CD4-positive, alpha-beta T cell treated with Interleukin-2 at 100 ng/mL for 4 hours (primary cell): ENCODE data around the gene CATSPER3.

ENCODE experiments used
- DNase-seq: peaks from one replicate; pipeline ENCODE4 v3.0.0-alpha.2; 2020; ENCODE audit warnings: low spot score

CATSPER3 gene

DNA sequence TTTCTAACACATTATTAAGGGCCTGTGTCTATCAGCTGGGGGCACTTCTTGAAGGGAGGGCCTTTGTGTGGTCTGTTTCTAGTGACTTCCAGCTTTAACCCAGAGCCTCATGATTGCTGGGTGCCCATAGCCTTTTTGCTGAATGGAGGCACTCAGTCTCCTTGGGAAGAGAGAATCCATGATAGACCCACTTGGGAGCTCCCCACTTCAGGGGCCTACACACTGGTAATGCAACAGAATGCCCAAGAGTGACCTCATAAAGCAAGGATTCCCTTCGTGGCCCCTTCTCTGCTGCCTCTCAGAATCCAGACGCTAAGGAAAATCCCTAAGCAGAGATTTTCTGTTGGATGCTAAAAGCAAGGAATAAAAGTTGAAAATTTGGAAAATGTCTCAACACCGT lies at the start of gene CATSPER3:
Gene CATSPER3 (plus strand): TSS at position 301 of the 400 bp plus-strand sequence. CDS start 85 bp downstream, at position 386.
- DNase-seq: no peak

DNA sequence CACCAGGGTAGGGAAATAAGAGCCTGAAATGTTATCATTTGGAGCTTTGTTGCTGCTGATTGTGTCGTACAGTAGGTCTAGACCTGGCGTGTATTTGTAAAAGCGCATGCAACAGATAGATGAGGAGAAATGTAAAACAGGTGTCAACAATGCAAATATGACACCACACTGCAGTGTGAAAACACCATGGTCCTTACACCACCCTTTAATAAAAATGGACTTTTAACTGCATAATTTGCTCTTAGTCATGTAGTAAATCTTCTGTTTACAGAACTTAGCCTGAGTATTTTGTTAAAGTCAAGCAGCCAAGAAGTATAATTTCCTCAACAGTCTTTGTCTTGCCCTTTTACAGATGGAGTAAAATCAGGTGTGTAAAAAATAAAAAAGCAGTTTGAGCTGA lies 48.8 kb upstream of the CATSPER3 start:
- no peak for DNase-seq

DNA sequence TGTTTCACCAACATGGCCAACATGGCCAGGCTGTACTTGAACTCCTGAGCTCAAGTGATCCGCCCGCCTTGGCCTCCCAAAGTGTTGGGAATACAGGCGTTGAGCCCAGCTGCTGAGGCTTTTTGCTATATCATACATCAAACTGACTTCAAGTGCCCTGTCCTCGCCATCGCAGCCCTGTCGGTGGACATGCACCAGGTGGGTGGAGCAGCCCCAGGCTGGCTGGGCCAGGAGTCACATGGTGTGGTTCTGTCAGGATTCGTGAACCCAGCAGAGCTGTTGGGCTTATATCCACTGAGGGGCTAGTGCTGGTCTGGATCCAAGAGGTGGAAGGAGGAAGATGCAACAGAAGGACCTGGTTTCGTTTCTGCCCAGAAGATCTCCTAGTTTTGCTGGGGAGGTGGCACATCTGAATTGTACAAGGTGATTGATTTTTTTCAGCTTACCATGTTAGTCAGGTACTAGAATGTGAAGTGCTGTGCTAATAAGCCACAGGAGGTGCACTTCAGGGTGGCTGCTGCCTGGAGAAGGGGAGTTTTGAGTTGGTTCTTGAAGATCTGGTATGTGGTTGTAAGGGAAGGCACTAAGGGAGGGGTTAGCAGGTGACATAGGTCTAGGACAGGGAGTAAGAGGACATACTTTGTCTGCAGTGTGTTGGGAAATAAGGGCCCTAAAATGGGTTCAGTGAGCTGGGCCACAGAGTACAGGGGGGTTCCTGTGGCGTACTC lies 46.7 kb upstream of the CATSPER3 start:
- no peak for DNase-seq

DNA sequence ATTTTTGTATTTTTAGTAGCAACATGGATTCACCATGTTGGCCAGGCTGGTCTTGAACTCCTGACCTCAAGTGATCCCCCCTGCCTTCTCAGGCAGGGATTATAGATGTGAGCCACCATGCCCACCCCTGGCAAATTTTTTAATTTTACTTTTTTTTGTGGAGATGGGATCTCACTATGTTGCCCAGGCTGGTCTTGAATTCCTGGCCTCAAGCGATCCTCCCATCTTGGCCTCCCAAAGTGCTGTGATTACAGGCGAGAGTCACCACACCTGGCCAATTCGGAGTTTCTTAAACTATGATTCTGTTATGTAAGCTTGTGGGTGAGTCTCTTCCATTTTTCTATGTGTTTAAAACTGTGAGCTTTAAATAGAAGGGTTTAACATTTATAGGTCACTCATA lies 35.2 kb upstream of the CATSPER3 start:
- no peak for DNase-seq

DNA sequence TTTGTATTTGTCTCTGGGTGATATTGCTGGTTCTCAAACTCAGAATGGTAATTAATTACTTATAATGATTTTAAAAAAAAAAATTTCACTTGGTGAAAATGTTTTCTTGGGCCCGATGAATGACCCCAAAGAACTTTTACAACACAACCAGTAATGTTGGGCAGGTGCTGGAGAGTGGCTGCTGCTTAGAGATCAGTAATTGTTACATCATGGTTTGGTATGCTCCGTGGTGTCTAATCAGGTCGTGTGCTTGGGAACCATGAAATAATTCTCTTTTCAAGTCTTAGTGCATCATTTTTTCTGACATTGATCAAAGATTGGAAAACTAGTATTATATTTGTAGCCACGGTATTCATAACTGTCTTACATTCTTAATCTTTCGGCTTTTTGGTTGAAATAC lies 33.5 kb upstream of the CATSPER3 start:
- no peak for DNase-seq

DNA sequence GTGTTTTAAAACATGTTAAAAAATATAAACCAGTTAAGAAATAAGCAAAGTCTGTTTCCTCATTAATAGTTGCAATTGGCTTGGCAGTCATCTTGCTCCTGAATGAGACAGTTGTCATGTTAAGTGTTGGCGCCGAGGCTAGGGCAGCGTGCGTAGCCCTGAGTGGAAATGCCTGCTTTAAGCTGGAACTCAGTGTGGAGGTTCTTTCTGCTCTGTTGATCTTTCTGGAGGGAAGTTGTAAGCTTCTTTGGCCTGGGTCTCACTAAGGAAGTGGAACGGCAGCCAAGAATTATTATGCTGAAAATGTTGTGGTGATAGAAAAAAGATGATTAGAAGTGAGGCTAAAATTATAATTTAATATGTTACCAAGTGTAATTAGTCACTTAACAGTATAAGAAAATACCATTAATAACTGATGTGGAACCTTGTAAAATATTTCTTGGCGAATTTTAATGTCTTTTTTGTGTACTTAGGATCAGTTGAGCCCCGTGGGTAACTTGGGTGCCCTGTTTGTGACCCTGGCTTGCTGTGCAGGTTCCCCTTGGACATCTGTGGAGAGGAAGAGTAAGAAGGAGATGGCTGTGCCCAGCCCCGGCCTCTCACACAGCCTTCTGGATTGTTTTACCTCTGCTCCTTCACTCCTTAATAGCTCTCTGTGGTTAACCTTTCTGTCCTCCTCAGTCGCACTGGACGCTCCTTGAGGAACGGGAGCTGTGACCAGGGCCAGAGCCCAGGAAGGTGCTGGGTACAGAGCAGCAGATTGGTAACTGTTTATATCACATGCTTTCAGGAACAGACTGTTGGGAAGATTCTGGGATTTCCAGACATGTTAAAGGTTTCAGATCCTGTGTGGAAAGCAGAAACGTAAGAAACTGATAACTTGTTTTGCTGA lies 31.8 kb upstream of the CATSPER3 start:
- DNase-seq: no peak

DNA sequence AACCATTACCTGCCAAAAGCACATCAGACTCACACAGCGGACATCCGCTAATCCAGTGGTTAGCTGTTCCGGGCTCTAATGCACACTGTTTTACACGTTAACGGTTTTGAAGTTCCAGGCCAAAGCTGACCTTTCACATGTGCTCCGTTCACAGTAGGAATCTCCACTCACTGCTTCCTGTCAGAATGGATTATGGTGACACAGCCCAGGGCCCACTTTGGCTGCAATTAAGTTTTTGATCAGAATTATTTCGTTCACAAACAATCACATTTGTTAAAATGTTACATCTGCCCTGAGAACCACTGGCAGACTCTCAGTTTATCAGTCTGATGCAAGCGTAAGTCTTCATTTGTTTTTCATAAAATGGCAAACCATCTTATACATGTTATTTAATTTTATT lies 30.2 kb upstream of the CATSPER3 start:
- no peak for DNase-seq

DNA sequence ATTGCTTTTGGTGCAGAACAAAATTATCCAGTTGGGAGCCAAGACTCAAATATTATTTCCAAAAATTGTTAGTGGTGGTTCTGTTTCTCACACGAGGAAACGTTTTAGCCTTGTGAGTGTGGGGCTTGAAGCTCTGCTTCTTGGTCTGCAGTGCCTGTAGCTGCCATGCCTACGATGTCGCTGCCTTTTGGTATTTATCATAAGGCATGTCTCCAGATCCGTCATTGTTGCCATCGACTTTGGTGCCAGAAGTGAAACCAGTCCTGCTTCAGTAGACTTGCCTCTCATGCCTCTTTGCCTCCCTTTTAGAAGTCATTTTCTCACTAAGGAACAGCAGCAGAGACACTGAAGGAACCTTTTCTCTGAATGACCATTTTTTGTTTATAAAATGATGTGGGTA lies 29.7 kb upstream of the CATSPER3 start:
- DNase-seq: no peak

DNA sequence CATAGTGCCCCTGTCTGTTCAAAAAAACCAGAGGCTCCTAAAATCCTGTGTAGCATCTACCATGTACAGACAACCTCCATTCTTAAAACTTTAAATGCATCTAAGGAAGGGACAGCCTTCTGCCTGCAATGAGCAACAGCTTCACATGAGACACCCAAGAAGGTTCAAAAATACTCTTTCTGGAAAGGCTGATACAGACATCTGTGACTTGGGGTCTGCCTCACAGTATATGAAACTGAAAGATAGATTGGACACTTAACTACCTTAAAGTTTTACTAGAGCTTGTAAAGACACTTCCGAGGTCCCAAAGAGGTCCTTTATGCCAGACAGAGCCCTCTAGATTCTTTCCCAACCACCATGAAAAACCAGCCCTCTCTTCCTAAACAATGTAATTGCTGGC lies 28.2 kb upstream of the CATSPER3 start:
- DNase-seq: no peak

DNA sequence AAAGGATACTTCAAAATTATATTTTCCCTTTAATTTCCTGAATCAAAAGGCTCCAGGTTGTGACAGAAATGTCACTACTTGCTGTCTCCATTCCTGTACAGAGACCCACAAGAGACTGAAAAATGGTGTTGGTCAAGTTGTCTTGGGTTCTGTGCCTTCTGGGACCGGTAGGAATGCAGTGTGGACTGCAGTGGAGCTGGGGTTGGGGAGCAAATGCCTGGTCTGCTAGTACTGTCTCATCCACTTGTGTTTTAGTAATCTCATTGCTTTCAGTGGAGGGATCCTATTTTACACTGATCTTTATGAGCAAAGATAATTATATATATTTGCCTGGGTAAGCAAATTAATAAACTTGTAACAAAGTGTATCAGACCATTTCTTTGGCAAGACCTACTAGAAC lies 24.2 kb upstream of the CATSPER3 start:
- no peak for DNase-seq

DNA sequence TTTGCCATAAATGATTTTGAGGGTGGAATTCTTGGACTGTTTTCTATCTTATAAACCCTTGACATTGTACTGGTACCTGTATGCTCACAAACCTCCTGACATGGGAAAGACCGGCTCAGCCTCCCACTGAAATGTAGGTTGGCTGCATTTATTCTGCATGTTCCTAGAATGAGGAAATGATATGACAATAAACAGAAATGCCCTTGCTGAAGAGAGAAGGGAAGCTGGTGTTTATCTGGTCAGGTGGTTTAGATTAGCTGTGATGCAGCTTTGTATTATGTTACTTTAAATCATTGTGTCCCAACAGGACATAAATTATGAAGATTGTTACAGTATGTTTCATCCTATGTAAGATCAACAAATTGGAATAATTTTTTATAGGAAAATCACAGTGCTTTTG lies 23.1 kb upstream of the CATSPER3 start:
- no peak for DNase-seq

DNA sequence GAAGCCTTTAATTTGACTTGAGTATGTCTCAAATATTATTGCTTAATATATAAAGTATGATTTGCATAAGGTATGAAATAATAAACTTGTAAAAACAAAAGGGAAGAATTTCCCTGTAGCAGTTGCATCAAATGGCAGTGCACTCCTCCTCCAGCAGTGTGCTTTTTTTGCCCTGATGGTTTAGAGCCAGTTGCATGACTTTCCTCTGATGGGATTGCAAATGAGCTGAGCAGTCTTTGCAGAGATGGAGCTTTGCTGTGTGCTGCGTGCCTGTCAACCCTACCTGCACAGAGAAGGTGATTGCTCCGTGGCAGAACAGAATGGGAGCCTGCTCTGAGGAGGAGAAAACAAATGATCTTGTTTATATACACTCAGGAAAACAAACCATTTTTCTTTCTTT lies 22.7 kb upstream of the CATSPER3 start:
- DNase-seq: no peak

DNA sequence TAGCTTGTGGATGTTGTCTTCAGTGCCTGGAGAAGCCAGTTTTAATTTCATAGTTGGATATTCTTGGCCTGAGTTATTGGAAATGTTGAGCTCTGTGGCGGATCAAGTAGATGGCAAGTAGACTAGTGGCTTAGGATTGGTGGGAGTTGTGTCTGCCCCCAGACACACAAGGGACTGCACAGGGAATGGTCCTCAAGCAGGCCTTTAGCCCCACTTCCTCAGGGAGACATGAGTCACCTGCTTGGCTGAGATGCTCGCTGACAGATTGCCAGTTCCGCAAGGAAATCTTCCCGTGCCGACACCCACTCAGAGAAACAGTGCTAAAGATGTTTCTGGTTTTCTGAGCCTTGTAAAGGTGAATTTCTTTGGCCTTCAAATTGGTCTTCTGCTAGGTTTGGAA lies 18.8 kb upstream of the CATSPER3 start:
- no peak for DNase-seq

DNA sequence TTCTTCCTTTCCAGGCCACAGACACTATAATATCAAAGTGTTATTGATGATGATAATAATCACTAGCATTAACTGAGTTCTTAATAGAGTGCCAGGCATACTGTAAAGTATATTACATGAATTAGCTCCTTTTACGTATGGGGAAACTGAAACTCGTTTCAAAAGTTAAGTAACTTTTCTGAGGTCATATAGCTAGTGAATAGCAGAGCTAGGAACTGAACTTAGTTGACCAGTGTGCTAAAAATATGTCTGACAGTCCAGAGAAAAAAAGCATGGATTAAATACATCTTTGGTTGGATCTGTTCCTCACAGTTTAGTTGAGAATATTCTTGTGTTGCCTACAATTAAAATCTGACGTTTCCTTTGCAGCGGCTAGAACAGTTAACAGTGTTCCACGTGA lies 18.4 kb upstream of the CATSPER3 start:
- DNase-seq: no peak

DNA sequence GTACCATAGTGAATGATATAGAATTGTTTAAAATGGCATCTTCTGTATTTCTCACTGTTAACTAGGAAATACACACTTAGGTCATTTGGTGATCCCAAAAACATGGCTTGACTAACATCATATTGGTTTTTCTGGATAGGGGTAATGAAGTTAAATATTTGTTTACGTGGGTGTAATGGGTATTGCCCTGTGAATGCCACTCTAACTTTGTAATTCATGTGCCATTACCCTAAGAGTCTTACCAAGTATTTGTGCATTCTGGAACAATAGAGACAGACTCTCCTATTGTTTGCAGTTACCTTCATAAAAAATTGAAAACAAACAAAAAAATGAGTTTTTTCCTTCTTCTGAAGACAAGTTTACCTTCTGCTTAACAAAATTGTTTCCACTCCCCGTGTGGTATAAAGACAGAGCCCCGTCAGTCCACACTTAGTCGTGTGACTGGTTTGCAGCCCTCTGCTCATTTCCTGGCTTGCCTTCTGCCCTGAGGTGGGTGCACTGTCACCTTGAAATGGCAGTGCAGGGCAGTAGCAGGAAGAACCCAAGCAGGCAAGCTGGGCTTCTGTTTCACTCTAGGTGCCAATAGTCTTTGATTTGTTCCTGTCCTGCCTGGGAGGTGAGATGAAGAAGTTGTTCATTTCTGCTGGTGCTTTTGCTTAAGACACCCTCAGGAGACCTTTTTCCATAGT lies 9.6 kb upstream of the CATSPER3 start:
- DNase-seq: no peak

DNA sequence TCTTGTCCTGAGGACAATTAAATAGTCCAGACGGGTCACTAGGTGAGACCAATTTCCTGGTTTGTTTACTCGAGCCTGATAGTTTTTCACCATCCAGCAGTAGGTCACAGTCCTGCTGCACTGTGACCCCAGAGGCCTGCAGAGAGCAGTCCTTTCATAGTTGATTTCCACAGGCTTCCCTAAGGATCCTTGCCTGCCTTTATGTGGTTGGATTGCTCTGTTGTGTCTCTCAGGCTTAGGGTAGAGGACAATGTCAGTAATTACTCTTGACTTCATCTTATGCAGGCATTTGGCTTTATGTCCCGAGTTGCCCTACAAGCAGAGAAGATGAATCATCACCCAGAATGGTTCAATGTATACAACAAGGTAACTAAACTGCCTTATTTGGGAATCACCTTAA lies 9.0 kb upstream of the CATSPER3 start:
- no peak for DNase-seq

DNA sequence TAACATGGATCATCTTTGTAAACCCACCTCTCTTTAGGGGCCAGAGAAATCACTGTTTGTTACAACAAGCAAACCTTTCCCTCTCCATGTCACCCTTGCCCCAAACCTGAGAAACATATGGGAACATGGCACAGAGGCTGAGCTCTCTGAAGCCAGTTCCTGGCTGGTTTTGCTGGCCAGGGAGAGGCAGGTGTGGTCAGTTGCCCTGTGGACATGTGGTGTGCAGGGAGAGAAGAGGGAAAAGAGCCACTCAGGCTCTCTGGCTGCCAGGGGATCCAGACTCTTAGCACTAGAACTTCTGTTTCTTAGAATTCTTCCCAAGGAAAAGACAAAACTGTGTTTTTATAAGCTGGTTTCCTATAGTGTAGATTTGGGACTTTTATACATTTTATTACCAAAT lies 4.6 kb upstream of the CATSPER3 start:
- no peak for DNase-seq

DNA sequence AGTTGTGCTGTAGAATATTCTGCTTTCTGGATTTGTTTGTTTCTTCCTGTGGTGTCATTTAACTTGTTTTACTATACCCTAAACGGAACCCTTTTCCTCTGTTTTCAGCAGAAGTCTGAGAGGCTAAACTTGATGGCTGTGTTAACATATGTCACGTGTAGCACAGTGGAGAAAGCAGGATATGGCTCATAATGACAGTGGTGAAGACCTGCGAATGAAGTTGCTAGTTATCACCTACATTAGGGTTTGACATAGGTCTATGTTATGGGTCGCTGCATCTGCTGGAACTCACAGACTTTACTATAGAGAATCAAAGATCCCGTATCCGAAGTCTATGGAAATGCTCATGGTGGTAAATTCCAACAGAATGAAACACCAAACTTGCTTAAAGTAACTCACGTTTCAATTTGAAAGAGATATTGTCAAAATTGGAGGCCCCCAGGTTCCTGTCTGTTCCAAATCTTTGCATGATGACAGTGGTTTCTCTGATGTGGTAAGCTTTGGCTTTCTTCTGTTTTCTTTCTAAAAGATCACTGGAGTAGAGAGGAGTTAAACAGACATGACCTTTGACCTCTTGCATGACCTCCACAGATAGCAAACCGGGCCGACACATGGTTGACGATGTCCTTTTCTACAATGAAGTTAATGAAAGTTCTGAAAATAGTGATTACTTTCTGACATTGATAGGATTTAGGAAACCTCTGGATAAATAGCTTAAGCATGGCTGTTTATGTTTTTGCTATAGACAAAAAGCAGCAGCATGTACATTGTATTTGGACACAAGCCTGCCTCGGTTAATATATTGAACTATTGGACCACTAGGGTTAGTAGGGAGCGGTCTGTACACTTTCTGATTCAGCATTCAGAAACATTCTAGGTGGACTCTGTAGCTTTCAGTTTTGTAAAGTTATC lies 3.1 kb upstream of the CATSPER3 start:
- DNase-seq: peak; percentile 3

DNA sequence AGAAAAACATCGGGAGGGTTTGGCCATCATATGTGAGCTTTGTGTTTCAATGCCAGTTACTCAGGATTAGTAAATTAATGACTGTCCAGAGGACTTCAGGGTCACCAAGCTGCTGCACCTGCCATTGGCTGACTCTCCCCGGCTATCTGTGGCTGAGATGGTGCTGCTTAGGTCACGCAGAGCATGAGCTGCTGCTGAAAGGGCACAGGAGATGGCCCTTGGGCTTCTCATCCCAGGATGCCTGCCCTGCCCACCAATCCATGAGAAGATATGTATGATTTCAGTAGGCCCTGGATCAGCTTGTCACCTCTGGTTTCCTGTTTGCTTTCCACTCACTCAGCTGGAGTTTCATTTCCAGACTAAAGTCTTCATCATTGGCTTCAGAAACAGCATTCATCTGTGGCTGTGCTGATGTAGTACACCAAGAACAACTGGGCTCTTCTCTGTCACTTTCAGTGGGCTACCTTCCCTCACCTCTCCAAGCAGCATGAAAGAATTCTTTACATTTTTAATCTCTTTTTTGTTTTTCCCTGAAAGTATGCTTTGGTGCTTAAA lies 2.4 kb upstream of the CATSPER3 start:
- DNase-seq: no peak

DNA sequence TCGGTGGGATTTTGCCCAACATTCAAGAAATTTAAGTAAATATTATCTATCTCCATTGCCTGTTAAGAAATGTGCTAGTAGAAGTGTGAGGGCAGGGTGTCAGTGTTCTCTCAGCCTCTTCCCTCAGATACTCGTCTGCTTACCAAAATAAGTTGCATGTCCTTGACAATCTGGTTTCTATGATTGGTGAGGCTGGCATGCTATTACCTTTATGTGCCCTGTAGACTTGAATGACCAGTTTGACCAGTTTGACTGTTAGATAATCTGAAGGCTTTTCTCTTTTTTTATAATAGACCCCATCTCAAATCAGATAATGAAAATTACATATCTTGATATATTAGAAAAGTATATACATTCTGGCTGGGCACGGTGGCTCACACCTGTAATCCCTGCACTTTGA lies 348 bp downstream of the CATSPER3 start:
- no peak for DNase-seq

DNA sequence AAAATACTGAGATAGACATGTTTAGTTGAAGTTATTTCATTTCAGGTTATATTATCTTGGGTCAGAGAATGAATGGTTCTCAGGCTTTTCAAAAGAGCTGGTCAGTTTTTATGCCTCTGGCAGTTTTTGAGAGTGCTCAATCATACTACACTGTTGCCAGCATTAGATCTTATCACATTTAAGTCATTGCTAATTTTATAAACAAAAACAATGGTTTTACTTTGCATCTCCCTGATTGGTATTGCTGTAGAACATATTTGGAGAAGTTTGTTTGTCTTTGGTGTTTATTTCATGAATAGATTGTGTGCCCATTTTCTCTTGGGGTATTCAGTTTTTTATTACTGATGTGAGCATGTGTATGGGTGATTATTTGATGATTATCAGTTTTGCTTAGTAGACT lies 1.5 kb downstream of the CATSPER3 start:
- no peak for DNase-seq
